ENCODE measurements around the gene NXPH4. TPM values are rescaled to one million over a fixed set of nuclear protein-coding genes. Genes with fewer than 3 reads are reported as not detected.

Gene NXPH4
- total and polyA plus RNA-seq, 9 donors, result 0.13 to 0.20 TPM; not detected in 7

GRCh38 chr12:57242691-57243454 lies 26.3 kb downstream of the NXPH4 start:
- peaks cover 16% of the 10 kb centered on the region for H3K4me1 ChIP-seq (ENCODE audit: insufficient read depth)
- H3K36me3 ChIP-seq, result no peaks in the 10 kb centered on the region
- no peaks in the 10 kb centered on the region for H3K9me3 ChIP-seq
- peak in 3 of 5 donors; percentile 53 to 70 (median 63) for DNase-seq
- peaks cover 2% of the 10 kb centered on the region for H3K27me3 ChIP-seq
- TF ChIP-seq EP300 (IDR thresholded peaks at IDR 0.05) (no peak), POLR2A (IDR thresholded peaks at IDR 0.05) (no peak), CTCF (IDR thresholded peaks at IDR 0.05) (no peak)
- intact Hi-C loops (cut with DNase I), result no loop called here
- 1 to 2% (median 1%) methylated on average over 43 to 45 of the region's 45 CpGs for WGBS, 3 donors
- H3K27ac ChIP-seq, result no peak overlapping the region
- H3K4me3 ChIP-seq, result peak overlapping the region; percentile 20

- TF ChIP-seq CTCF (IDR thresholded peaks at IDR 0.05) (peak in 2 of 3 donors; percentile 37 to 49), POLR2A (IDR thresholded peaks at IDR 0.05) (no peak), EP300 (IDR thresholded peaks at IDR 0.05) (no peak)
- H3K4me3 ChIP-seq, result peak overlapping the region; percentile 20
- H3K27ac ChIP-seq, result no peak overlapping the region
- no peaks in the 10 kb centered on the region for H3K9me3 ChIP-seq
- intact Hi-C loops (cut with DNase I), result no loop called here
- H3K4me1 ChIP-seq (ENCODE audit: insufficient read depth), result peaks cover 12% of the 10 kb centered on the region
- H3K36me3 ChIP-seq, result no peaks in the 10 kb centered on the region
- 7 to 11% (median 9%) methylated on average over 41 of the region's 41 CpGs for WGBS, 3 donors
- peak; percentile 48 to 80 (median 73) for DNase-seq
- peaks cover 2% of the 10 kb centered on the region for H3K27me3 ChIP-seq
These were observed 27.1 kb downstream of the NXPH4 start for GRCh38 chr12:57243521-57244311.

- Histone ChIP-seq H3K36me3 (no peaks in the 10 kb centered on the region), H3K27ac (no peak overlapping the region), H3K4me1 (ENCODE audit: insufficient read depth) (peaks cover 12% of the 10 kb centered on the region), H3K4me3 (no peak overlapping the region), H3K9me3 (no peaks in the 10 kb centered on the region), H3K27me3 (peaks cover 2% of the 10 kb centered on the region)
- no peak for TF ChIP-seq POLR2A (IDR thresholded peaks at IDR 0.05)
- no peak for TF ChIP-seq EP300 (IDR thresholded peaks at IDR 0.05)
- no peak for TF ChIP-seq CTCF (IDR thresholded peaks at IDR 0.05)
- intact Hi-C loops (cut with DNase I), result no loop called here
- no peak for DNase-seq
- WGBS, 3 donors, result 45 to 61% (median 50%) methylated on average over 6 of the region's 6 CpGs
These were observed 27.7 kb downstream of the NXPH4 start for GRCh38 chr12:57244312-57244696.

- Histone ChIP-seq H3K27me3 (no peaks in the 10 kb centered on the region), H3K27ac (no peak overlapping the region), H3K4me1 (ENCODE audit: insufficient read depth) (peaks cover 5% of the 10 kb centered on the region), H3K4me3 (no peak overlapping the region), H3K9me3 (no peaks in the 10 kb centered on the region), H3K36me3 (no peaks in the 10 kb centered on the region)
- TF ChIP-seq POLR2A (IDR thresholded peaks at IDR 0.05) (no peak), CTCF (IDR thresholded peaks at IDR 0.05) (no peak), EP300 (IDR thresholded peaks at IDR 0.05) (no peak)
- intact Hi-C loops (cut with DNase I), result no loop called here
- DNase-seq, result no peak
- WGBS, 3 donors, result 93 to 96% (median 94%) methylated on average over 1 of the region's 1 CpG
These were observed 30.4 kb downstream of the NXPH4 start for GRCh38 chr12:57247041-57247440.
